HFF-Myc (cell line): ENCODE results near the gene NAT8.
A peak's percentile ranks its signal among the peaks of the same experiment; 100 is the strongest.
"Not testable (repeated sequence)": the region's sequence is repeated elsewhere in the genome, so short reads cannot be mapped to it uniquely, and the experiment has no call there.

ENCODE experiments used
- DNase-seq: peaks from one replicate; pipeline ENCODE4 v3.0.0-alpha.2; 2011; ENCODE audit warnings: low read depth; ENCODE audit errors: extremely low read depth
- H3K4me3 ChIP-seq: replicated peaks from 2 replicates; pipeline ENCODE4 v1.5.1; 2011; ENCODE audit warnings: low read depth, mild to moderate bottlenecking, control low read depth, low read length
- TF ChIP-seq, protein P1 (sequence below): IDR thresholded peaks from 2 replicates; pipeline ENCODE4 v1.5.1; 2012; ENCODE audit warnings: mild to moderate bottlenecking, low read depth, low read length, control low read depth; ENCODE audit errors: missing control alignments

Gene NAT8, protein sequence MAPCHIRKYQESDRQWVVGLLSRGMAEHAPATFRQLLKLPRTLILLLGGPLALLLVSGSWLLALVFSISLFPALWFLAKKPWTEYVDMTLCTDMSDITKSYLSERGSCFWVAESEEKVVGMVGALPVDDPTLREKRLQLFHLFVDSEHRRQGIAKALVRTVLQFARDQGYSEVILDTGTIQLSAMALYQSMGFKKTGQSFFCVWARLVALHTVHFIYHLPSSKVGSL

DNA sequence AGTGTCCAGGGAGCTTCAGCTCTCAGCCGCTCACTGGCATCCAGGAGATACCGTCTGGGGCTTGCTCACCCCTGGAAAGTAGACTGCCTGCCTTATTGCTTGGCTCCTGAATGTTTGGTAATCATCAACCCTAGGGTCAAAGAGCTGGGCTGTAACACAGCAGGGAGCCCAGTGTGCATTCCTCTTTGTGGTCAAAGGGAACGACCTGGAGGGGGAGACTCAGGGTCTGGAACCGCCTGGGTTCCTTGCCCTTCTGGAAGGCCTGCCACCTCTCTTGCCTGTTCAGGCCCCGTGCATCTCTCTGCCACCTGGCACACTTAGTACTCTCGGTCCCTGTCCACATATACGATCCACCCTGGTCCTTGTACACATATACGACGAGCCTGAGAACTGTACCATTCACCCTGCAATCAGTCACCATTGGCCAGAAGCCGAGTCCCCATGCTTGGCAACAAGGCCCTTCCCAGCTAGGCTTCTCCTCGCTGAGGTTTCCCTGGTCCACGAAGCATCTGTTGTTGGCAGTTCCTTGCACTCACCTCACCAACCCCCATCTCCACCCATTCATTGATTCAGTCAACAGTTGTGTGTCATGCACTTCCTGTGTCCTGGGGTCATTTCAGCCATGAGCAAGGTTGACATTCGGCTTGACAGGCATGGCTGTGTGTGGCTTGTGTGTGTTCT, at the start of gene NAT8:
TSS of gene NAT8 (minus strand) at position 85 of the 681 bp plus-strand sequence. CDS start 794 bp downstream, outside the sequence.
- DNase-seq, result no peak
- TF ChIP-seq, protein P1, sequence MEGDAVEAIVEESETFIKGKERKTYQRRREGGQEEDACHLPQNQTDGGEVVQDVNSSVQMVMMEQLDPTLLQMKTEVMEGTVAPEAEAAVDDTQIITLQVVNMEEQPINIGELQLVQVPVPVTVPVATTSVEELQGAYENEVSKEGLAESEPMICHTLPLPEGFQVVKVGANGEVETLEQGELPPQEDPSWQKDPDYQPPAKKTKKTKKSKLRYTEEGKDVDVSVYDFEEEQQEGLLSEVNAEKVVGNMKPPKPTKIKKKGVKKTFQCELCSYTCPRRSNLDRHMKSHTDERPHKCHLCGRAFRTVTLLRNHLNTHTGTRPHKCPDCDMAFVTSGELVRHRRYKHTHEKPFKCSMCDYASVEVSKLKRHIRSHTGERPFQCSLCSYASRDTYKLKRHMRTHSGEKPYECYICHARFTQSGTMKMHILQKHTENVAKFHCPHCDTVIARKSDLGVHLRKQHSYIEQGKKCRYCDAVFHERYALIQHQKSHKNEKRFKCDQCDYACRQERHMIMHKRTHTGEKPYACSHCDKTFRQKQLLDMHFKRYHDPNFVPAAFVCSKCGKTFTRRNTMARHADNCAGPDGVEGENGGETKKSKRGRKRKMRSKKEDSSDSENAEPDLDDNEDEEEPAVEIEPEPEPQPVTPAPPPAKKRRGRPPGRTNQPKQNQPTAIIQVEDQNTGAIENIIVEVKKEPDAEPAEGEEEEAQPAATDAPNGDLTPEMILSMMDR, result no peak
- no peak within 1 kb of the TSS for H3K4me3 ChIP-seq

DNA sequence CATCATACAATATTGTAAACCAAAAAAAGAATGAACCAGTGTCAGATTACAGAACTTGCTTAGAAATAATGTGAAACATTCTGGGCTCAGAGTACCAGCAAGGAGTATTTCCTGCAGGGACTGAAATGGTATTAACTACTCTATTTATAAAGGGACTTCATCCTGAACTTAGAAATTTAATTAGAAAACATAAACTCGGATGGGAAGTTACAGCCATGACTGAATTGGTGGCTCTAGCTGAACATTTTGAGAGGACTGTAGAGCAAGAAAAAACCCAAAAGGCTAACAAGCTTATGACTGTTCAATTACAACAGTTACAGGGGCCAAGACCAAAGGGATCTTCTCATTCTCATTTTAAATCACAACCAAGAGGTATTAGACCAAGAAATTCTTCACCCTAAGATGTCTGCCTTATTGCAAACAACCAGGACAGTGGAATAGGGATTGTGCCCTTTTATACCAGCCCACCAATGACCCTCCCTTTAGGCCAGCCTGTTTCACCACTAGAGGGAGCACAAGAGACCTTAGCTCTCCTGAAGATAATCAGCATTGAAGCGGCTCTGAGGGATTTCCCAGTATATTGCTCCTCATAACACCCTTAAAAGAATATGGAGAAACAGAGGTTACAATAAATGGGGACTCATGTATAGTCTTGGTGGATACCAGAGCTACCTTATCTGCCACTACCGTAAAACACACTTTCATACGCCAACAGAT, 48.3 kb upstream of the NAT8 start:
- not testable (repeated sequence) for H3K4me3 ChIP-seq, DNase-seq
- TF ChIP-seq, protein P1, result peak; percentile 71

DNA sequence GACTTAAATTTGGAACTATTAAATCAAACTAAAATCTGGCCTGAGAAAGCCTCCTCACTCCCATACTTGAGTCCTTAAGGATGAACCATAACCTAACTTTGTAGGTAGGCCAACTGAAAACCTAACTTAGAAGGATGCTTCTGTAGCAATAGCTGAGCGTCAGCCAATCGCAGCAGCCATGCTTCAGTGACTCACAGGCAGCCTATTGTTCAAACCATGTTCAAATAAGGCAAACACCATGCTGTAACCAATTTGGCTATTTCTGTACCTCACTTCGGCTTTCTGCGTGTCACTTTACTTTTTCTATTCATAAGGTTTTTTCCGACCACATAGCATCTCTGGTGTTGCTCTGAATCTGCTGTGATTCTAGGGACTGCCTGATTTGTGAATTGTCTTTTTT, 46.3 kb upstream of the NAT8 start:
- DNase-seq, result not testable (repeated sequence)

DNA sequence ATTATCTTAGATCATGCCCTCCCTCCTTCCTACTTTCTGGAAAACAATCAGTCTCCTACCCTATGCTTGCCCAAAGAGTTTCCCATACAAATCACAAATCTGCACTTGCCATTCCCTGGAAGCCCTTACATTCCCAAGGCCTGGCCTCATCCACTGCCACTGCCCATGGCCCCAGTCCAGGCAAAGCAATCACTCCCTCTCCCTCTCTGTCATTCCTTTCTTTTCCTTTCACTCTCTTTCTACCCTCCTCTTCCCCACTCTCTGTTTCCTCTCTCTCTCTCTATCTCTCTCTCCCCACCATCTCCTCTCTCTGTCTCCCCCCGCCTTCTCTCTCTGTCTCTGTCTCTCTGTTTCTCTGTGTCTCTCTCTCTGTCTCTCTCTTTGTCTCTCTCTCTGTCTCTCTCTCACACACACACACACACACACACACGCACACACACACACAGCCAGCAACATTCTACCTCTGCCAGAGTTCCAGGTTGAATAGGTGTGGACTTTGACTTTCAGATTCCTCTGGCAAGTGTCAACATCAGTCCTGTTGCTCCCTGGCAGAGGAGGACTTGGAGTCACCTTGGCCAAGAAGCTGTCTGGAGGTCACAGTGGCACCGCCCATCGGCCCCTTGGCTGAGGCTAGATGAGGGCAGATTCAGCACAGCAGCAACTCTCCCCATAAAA, 43.7 kb upstream of the NAT8 start:
- TF ChIP-seq, protein P1, result no peak
- DNase-seq, result no peak
- no peak overlapping the region for H3K4me3 ChIP-seq

More for the DNA sequence above, 46.3 kb upstream of the NAT8 start:
- H3K4me3 ChIP-seq, result not testable (repeated sequence)

DNA sequence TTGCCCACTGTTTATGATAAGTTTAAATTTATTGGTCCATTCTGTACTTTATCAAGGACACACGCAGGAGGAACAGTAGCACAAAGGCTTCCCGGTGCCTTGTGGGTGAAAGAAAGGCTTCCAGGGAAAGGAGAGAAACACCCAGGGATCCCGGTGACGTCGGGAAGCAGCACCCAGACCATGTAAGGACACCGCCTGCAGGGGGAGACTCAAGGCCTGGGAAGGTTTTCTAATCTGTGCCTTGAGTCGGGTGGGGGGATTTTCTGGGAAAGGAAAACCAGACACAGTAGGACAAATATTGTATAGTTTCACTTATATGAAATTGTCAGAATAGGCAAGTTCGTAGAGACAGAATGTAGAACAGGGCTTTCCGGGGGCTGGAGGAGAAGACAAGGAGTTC, 42.7 kb upstream of the NAT8 start:
- DNase-seq, H3K4me3 ChIP-seq: not testable (repeated sequence)

DNA sequence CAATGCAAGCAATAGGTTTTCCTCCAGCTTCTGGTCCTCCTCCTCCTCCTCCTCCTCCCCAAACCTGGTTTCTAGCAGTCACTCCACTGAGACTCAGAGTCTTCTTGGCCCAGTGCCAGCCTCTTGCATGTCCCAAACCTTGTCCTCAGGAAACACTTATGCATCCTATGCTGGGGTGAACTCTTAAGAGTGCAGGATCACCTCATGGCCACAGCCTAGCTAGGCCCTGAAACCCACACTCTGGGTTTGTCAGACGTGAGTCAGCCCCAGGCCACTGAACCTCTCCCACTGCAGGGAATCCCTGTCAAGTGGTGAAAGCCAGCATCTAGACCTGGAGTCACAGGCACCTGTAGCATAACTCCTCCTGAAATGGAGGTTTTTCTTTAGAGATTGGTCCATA, 42.1 kb upstream of the NAT8 start:
- not testable (repeated sequence) for DNase-seq

DNA sequence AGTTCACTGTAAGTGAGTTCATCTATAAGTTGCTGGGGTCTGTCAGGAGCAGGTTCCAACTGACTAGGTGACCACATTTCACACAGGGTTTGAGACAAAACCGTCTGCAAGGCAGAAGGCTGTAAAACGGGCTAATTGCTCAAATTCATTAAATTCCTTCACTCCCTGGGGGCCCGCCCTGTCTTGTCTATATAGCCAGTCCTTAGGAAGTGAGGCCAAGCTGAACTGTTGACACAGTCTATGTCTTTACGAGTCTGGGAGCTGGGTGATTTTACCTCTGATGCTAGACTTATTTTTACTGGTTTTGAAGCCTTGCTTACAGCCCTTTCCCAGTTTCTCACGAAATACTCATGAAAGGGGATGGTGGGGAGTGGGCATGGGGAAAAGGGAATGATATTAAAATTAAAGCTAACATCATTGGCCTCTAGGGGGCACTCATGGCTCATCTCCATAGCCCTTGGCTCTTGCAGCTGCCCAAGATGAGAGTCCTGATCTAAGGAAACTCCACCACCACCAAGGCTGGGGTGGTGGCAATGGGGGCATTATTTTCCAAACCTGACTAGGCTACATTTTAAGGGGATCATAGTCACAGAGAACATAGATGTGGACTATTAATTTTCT, 37.8 kb upstream of the NAT8 start:
- TF ChIP-seq, protein P1, result peak; percentile 60
- DNase-seq, H3K4me3 ChIP-seq: not testable (repeated sequence)

More for the DNA sequence above, 42.1 kb upstream of the NAT8 start:
- not testable (repeated sequence) for H3K4me3 ChIP-seq

DNA sequence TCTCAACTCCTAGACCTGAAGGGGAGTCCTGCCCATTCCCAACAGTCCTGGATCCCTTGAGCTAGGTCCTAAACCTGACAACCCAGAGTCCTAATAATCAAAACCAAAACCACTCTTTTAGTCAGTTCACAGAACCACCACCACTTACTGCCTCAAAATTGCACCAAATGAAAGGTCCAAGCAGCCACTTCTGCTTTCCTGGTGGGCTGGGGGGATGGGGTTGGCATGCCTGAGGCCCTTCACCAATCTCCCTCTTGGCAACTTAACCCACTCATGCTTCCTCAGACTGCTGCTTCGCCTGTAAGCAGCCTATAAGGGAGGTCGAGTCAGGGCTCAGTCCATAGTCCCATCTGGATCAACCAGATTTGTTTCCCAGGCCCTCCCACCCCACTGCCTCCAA, 37.0 kb upstream of the NAT8 start:
- not testable (repeated sequence) for DNase-seq, H3K4me3 ChIP-seq

DNA sequence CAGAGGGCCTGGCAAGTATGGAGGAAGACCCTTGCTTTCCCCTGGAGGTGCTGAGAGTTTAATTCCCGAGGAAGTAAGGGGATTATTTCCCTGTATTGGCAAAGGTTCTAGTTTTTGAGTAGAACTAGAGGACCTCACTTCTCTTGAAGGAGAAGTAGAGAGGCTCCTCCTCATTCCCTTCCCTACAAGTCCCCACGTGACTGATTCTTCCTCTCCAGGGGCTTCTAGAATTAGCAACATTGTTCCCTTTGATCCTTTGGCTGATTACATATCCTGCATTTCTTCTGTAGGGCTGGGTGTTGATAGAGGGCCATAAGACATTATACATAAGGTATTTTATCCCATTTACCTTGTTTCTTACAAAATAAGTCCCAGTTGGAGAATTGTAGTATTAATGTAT, 35.8 kb upstream of the NAT8 start:
- DNase-seq, H3K4me3 ChIP-seq: not testable (repeated sequence)

DNA sequence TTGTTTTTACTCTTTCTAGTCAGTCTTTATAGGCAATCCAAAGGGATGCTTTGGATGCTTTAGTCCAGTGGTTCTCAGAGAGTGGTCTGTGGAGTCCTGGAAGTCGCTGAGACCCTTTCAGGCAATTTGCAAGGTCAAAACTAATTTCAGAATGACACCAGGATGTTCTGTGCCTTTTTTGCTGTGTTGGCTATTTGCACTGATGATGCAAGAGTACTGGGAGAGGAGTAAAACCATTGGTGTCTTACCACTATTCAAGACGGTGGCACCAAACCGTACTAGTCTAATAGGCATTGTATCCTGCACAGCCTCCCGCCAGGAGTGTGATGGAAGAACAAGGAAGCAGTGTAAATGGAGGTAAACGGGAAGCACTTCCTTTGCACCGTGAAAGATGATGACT, 34.0 kb upstream of the NAT8 start:
- not testable (repeated sequence) for DNase-seq, H3K4me3 ChIP-seq

DNA sequence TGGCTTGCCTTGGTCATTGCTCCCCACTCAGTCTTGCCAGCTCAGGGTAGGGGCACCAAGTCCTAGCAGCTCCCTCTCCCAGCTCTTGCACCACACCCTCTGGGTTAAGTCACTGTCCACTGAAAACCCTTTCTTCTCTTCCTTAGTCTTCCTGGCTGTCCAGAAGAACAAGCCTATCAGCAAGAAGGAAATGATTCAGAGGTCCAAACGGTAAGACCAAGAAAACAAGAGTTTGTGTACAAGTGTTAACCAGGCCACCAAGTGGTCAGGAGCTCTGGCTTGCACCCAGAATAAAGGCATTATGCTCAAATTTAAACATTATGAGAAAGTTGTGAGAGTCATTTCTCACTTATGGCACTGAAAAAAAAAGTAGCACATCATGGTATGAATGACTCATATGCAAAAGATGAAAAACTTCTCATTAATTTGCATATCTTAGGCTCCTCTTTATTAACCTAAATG, 32.5 kb upstream of the NAT8 start:
- not testable (repeated sequence) for DNase-seq

DNA sequence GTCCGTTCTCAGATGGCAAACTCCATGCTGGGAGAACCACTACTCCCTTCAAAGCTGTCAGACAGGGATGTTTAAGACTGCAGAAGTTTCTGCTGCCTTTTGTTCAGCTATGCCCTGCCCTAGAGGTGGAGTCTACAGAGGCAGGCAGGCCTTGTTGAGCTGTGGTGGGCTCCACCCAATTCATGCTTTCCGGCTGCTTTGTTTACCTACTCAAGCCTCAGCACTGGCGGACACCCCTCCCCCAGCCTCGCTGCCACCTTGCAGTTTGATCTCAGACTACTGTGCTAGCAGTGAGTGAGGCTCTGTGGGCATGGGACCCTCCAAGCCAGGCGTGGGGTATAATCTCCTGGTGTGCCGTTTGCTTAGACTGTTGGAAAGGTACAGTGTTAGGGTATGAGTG, 27.8 kb upstream of the NAT8 start:
- not testable (repeated sequence) for DNase-seq, H3K4me3 ChIP-seq

More for the DNA sequence above, 32.5 kb upstream of the NAT8 start:
- H3K4me3 ChIP-seq, result not testable (repeated sequence)
